Activated T-cell treated with anti-CD3 and anti-CD28 coated beads, Interleukin-2, amount 50 U/mL, for 48 hours (primary cell): Measurements from ENCODE around the gene TMEM272.

Experiments
- DNase-seq, 2 experiments: peaks; one replicate each; pipeline ENCODE4 v3.0.0-alpha.2; 2020

TMEM272 gene, protein sequence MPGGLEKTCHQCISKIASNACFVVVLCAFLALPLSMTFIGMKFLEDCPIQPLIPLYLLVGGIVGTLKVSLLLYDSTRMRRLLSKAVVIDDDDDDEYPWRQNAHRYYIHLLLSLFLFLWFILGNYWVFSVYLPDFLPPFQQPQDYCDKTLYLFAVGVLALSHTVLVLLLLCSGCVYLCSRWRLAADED

DNA sequence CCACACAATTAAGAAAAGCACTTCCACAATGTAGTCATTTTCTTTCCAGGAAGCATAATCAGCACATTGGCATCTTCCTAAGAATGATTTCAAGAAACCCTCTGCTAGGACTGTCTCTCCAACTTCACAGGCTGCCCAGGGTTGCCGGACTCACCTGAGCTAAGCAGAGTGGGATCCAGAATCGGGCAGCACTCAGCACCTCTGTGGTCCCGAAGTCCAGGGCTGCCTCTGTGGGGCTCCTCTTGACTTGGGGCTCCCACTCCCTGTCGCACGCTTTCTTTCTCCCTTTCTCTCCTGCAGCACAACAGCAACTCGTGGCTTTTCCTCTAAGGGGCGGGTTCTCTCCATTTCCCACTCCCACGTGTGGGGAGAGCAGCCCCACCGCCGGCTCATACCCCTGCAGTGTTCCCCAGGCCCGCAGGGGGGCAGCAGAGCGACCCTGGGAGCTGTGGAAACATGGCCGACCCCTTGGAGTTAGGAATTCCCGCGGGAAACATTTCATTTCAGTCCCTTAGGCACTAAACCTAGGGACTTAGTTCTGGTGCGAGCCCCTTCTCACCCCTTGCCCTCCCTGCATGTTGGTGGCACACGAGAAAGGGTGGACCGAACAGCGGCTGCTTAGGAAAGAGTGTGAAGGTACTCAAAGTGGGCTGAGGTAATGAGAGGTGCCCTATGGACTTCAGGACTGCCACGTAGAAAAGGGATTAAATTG is at the start of gene TMEM272:
Gene TMEM272, minus strand, starts transcription at position 316 of the 712 bp plus-strand sequence. CDS start 6,647 bp downstream, outside the sequence.
- DNase-seq: peak; percentile 80 to 83

DNA sequence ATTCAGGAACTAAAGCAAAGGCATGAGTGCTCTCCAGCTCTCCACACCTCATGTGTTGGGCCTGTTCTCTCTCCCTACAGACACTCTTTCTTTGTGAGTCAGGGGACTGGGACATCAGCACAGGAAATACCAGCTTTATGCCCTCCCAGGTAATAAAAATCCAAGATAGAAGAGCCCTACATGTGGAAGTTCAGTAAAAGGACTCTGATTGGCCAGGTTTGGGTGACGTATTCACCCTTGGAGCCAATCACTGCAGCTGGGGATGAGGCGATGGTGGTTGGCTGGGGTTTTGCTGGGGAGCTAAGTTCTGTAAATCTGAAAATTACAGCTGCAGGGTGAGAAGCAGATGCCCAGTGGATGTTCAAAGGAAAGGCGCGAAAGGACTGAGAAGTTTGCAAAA is 49.3 kb upstream of the TMEM272 start:
- no peak for DNase-seq

DNA sequence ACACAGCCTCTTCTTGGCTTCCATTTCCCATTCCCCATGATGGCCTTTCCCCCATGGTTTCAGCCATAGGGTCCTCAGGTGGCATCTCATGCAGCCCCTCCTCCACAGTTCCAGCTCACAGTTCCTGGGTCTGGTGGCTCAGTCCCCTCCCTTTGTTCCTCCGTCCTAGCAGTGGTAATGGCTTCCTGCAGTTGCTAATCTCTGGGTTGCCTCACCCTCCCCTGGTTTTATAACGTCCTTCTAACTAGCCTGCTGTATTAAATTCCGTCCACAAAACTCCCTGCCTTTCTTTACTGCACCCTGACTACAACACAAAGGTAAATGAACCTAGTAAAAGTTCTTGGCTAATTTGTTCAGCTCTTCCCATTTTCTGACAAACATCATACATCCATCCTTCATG is 47.7 kb upstream of the TMEM272 start:
- DNase-seq: no peak

DNA sequence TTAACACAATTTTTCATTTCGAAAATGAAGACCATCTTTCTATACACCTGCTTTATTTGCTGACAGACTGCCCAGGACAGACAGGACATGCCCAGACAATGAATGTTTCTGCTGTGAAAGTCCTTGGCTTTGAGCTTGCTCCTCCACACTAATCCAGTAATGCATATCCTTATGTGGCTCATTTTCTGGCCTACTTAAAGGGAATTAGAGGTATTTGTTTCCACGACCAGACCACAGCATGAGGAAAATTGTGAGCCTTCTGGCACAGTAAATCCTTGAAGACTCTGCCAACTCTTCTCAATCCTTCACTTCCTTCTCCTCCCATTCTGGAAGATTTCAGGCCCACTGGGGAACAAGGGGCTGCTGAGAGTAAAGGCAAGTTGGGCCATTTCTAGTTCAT is 42.5 kb upstream of the TMEM272 start:
- DNase-seq: no peak

DNA sequence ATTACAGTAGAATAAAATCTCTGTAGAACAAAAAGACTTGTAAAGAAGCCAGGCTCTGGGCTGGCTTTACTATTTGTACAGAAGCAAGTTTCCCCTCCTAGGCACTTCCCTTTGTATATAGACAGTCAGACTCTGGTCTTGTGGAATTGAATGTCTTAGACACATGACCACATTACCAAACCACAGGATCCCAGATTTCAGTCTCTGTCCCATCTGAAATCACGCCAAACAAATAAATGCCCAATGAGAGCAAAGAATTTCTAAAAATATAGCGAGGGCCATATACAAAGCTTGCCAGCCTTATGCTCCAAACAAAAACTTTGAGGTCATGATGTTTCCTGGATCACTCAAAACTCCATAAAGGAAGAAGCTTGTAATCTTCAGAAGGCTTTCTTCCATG is 40.7 kb upstream of the TMEM272 start:
- no peak for DNase-seq

DNA sequence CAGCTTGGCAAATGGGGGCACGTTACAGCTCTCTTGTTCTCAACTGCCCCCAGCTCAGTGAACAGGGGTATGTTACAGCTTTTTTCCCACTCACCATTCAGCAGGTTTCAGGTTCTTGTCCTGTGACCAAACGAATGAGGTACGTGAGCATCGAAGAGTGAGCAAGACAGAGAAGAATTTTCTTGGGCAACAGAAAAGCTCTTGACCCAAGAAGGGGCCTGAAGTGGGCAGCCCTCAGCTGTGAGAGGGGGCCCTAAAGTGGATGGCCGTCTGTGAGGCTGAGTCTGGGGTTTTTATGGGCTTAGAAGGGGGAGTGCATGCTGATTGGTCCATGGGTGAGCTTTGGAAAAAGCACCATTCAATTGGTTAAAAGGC is 38.2 kb upstream of the TMEM272 start:
- no peak for DNase-seq

DNA sequence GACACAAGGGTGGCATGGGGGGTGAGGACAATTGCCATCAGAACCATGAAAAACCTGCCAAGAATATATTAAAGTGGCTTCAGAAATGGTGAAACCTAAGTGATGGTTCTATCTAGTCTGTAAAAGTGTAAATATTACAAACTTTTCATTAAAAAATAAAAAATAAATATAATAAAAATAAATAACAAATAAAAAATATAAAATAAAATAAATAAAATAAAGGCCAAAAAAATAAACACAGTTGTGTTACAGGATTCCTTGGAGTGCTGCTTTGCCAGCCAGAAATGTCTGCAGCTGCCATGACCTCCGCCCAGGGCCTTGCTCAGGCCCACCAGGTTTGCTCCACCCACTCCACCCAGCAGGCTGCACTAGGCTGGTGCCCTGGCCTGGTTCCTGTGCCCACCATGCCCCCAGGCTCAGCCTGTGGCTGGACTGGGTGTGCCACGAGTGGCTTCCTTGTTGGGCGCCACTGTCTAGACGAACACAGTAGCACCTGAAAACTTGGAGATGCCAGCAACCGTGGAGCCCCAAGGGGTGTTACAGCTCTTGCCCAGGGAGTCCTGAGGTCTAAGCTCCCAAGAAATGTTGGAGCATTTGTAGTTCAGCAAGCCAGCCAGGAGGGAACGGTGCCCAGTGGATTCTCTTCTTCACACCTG is 37.7 kb upstream of the TMEM272 start:
- DNase-seq: no peak

DNA sequence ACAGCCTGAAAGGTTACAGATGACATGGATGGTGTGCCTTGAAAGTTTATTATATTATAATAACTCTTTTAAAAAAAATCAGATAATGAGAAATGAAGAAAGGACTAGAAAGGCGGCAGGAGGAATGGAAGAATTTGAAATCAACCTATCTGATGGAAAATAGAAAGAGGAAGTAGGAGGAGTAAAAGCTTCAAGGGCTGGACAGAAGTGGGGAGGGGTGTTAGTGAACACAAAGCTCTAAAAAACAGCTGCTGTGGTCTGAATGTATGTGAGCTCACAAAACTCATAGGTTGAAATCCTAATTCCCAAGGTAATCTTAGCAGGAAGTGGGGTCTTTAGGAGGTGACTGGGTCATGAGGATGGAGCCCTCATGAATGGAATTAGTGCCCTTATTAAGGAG is 36.3 kb upstream of the TMEM272 start:
- DNase-seq: no peak

DNA sequence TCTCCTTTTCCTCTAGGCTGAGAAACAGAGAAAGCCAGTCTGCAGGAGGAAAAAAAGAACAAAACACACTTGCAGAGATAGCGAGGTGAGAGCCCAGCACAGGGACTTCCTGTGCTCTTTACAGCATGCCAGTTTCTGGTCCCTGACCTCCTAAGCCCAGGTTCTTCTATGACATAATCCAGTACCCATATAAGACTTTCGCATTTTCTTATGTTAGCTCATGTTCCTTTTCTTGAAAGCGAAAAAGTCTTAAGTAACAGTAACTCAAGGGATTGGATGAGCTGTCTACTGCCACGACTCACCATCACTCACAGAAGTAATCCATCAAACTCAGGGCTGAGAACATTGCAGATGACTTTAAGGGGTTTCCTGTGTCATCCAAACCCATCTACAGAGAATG is 34.2 kb upstream of the TMEM272 start:
- no peak for DNase-seq

DNA sequence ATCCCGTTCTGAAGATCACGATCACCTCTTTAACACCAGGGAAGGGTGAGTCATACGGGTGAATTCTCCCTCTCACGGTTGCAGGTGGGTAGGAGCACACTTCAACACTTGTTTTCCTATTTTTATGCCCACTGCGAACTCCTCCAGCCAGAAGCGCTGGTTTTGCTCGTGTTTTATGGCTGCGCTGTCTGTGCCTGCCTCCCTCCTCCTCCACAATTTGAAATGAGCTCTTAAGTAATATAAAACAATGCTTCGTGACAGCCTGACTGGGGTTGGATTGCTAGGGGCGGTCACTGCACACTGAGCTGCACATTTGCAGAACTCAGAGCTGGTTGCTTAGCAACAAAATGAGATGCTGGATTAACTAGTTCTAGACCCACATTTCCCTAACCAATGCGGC is 29.7 kb upstream of the TMEM272 start:
- DNase-seq: no peak

DNA sequence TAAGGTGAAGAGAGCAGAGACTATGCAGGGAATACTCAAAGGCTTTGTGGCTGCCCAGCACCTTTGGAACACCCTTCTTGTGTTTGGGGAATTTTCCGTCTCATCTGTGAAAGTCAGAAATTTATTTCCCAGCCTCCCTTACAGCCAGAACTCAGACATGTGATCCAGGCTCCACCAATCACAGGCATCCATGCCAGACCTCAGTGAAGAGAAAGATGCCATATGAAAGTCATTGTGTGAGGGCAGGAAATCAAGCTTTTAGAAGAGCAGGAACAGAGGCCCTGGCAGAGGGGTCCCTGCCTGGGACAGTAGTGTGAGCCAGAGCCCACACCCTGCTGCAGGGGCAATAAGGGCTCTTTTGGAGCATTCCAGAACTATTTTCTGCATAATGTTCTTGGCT is 28.9 kb upstream of the TMEM272 start:
- no peak for DNase-seq

DNA sequence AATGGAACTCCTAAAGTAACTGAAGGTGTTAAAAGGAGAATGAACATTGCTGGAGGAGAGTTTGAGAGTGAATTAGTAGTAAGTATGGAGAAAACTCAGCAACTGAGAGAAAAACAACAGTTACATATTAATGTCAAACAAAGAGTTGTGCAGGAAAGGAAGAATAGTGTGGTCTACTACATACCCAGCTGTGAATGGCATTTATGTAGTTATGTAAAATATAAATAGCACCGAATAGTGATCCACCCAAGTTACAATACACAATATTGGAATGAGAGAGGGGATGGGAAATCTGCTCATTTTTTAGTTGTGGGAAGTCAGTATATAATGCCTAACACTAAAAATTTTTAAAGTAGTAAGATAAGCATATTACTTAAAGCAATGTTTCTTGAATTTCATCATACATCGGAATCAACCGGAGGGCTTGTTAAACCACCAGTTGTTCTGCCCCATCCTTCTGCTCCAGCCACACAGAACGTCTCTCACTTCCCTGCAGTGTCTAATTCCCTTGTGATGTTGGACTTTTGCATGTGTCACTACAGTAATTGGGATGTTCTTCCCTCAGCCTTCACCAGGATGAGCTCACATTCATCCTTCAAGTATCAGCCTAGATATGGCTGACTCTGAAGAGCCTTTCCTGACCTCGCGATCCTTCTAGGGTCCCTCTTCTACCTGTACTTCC is 28.3 kb upstream of the TMEM272 start:
- no peak for DNase-seq

DNA sequence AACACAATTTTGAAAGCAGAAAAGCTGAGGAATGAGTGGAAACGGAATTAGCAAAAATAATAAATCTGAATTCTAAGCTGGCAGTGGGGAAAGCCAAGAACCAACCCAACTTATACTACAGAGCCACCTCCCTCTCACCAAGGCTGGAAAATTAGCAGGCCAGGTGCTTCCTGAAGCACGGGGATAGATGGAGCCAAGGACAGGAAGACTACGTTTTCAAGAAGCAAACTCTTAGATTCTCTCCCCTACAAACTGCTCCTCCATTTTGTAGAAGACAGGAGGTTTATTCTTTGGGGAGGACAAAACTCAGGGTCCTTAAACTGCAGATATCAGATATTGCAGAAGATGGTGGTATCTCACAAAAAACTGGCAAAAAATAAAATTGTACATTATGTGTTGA is 25.6 kb upstream of the TMEM272 start:
- no peak for DNase-seq

DNA sequence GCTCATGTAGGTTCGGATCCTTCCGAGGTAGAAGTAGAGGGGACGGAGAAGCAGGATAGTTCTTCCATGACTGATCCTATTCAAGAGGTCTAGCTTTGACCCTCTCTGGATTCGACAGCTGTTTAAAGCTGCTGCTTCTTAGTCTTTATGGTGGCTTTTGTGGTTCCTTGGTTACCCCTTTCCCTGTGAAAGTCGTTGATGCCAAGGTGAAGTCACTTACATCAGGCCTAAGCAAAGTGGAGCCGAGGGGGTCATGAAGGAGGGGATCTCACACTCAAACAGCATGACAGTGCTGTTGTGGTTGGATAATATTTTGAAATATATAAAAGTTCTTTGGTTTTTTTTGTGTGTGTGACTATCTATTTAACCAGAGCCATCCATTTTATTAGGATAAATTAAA is 24.9 kb upstream of the TMEM272 start:
- DNase-seq: no peak

DNA sequence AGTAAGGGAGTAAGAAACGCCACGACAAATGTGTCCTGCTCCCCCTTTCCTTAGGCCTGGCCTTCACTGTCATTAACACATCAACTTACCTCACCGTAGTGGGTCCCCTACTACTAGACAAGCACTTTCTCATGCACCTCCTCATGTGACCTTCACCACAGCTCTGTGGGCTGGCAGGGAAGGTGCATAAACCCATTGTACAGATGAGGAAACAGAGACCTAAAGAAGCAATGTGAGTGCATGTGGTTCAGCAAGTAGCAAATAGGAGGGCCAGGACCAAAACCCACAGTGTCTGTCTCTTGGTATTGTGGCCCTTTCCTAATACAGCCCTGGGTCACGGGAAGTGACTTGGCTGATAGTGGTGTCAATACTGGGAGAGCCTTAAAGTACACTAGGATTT is 22.1 kb upstream of the TMEM272 start:
- no peak for DNase-seq

DNA sequence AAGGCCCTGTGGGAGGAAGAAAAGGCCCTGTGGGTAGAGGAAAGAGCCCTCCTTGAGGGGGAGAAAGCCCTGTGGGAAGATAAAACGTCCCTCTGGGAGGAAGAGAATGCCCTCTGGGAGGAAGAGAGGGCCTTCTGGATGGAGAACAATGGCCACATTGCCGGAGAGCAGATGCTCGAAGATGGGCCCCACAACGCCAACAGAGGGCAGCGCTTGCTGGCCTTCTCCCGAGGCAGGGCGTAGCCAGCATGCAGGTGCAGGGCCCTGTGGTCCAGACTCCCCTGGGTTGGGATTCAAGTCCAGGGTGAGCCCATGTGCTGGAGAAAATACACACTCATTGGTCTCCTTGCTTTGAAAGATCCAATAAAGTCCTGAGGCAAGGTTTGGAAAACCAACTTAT is 20.9 kb upstream of the TMEM272 start:
- no peak for DNase-seq

DNA sequence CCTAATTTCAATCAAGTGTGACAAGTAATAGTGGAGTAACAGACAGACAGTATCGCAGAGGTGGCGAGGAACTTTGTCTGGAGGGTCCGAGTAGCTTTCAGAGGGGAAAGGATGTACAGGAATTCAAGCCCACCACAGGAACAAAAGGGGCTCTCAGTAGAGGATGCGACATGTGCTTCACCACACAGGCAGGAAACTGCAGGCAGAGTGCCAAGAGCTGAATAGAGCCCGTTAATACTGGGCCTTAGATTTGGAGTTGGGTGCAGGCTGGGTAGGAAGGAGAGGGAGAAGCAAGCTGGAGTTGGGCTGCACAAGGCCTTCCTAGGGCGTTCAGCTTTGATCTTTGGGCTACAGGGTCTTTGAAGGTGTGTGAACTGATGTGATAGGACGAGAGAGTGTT is 18.0 kb upstream of the TMEM272 start:
- no peak for DNase-seq

DNA sequence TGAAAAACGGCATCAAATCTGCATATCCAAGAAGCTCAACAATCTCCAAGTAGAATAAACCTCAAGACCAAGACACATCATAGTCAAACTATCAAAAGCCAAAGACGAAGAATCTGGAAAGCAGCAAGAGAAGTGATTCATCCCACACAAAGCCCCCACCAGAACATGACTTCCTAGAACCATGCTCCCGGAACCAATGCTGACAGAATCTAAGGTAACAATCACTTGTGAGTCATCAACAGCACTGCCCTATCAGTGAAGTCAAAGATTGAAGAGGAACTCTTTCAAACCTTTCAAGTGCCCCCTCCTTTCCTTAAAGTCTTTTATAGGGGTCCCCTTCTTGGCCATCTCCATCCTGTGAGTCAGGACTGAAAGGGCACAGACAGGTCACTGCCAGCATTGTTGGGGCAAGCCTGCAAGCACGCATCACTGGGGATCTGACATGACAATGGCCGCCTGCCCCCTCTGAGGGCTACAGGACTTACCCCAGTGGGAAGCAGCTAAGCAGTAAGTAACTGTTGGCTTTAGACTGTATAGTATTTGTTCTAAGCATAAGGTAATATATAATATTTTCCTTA is 16.8 kb upstream of the TMEM272 start, which contains the start of gene CCDC70:
Gene CCDC70, plus strand, starts transcription at position 247 of the 578 bp plus-strand sequence. CDS start 3,443 bp downstream, outside the sequence.
- peak; percentile 47 to 52 for DNase-seq

DNA sequence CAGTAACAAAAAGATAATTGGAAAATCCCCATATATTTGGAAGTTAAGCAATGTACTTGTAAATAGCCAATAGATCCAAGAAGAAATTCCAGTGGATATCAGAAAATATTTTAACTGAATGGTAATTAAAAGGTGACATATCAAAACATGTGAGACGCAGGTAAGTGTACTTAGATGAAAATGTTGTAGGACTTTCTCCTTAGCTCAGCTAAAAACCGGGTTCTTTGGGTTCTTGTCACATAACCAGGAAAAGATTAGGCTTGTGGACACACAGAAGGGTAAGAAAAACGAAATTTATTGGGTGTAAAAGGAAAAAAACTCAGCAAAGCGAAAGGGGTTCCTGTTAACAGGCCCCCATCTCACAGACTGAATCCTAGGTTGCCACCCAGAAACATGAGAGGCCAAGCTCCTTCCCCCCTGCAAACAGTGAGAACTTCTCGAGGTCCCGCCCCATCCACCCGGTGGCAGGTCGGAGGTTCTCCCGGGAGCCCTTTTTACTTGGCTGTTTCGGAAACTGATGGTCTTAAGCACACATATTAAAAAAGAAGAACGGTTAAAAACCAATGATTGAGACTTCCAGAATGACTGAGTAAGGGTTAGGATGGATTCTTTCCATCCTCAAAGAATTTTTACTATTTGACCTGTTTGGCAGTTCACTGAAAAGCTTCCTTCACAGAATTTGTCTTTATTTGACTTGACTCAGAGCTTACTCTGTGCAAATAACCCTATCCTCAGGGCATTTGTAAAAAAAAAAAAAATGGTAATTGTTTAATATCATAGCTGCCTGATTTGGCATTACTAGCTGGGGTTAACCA is 13.7 kb upstream of the TMEM272 start:
- DNase-seq: no peak

DNA sequence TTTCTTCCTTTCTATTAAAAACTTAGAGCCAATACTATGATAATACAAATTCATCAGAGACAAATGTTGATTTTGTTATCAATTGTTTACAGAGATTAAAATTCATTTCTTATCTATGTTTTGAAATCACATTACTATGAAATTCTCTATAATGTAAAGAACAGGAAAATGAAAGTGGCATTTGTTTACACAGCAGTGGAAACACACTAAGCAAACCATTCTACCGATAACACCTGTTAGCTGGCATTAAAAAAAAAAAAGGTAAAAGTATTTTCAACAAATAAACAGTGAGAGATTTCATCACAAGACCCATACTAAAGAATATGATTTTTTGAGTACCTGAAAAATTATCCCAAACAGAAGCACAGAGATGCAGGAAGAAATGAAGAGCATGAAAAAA is 12.0 kb upstream of the TMEM272 start:
- no peak for DNase-seq

DNA sequence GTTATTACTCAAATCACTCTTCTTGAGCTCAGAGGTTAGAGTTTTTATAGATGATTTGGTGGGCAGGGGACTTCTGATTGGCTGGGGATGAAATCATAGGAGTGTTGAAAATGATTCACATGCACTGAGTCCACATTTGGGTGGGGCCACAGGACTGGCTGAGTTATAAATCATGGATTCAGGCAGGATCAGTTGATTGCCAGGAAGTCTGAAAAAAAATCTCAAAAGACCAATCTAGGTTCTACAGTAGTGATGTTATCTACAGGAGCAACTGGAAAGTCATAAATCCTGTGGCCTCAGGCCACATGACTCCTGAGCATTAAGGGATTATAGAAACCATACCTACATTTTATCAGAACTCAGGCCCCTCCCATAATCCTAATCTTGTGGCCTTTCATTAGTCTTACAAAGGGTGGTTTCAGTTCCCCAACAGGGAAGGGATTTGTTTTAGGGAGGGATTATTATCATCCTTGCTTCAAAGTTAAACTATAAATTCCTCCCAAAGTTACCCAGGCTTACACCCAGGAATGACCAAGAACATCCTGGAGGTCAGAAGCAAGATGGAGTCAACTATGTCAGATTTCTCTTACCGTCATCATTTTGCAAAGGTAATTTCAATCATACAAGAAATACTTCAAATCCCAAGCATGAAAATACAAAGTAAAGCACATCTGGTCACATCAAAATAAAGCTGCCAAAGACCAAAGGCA is 11.2 kb upstream of the TMEM272 start:
- no peak for DNase-seq
